ENCODE results near the gene ZMIZ1.

ZMIZ1 gene

GRCh38 chr10:79298403-79299244 is 229.9 kb downstream of the ZMIZ1 start:
- peak; percentile 47 for DNase-seq

- no peak for DNase-seq
Measured at GRCh38 chr10:79299397-79300241, 230.9 kb downstream of the ZMIZ1 start.

GRCh38 chr10:79300711-79301110 is 231.9 kb downstream of the ZMIZ1 start:
- no peak for DNase-seq

GRCh38 chr10:79301754-79302530 is 233.2 kb downstream of the ZMIZ1 start:
- no peak for DNase-seq

DNA sequence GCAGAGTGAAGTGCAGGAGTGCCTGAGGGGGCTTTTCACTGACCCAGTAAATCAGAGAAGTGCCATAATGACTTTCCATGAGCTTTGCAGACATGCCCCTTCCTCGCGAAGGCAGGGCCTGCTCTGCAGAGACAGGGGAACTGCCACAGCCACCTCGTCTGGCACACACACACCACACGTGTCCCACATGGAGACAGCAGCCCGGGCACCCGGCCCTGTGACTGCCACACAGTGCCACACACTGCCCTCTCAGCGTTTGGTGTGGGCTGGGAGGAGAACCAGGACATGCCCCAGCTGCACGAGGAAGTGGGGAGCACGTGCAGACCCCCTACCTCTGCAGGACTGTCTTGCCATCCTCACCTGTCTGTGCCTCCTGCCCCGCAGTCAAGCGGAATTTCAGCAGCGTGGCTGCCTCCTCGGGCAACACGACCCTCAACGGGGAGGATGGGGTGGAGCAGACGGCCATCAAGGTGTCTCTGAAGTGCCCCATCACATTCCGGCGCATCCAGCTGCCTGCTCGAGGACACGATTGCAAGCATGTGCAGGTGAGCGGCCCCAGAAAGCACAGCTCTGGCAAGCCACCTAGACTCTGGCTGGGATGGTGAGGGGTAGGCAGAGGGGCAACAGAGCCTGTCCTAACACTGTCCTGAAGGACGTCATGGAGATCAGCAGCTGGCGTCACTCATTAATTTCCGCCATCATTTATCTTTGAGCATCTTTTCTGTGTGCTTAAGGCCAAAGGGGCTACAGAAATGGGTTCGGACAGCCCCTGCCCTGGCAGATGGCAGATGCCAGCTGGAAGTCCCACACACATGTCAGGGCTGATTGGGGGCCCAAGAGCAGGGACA is 235.1 kb downstream of the ZMIZ1 start:
- DNase-seq, result no peak

DNA sequence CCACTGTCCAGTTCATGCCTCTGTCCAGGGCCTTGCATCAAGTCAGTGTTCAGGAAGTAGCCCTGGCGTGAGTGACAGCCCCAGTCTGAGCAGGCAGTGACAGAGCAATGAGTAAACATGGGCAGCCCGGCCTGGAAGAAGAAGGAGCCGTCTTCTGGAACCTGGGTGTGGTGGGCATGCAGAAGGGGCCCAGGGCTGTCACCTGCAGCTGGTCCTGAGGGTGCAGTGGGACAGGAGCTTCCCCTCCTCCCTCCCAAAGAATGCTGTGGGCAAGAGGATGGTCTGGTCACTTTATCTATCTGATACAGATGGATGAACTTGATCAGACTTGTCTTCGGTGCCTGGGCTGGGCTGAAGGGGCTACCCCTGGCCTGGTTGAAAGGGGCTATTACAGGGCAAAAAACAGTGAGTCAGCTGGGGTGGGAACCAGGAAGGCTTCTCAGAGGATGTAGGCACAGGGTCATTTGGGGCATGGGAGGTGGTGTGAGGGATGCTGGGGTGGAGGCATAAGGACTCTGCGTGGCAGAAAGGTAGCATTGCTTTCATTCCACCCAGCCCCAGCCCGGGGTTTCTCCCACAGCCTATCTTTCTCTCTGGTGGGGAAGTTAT is 235.8 kb downstream of the ZMIZ1 start:
- DNase-seq, result no peak

DNA sequence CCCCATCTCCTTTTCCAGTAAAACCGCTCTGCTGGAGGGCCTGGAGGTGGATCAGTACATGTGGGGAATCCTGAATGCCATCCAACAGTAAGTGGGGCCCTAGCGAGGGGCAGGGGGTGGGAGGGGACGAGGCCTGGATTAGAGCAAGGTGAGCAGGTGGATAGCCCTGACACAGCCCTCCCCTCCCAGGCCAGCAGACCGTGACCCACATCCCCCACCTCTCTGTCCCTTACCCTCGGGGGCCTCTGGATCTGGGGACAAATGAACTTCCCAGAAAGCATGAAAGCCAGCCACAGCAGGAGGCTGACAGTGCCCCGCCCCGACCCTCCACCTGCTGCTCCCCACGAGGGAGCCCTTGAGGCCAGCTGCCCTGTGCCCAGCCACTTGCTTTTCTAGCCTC is 236.7 kb downstream of the ZMIZ1 start:
- no peak for DNase-seq

DNA sequence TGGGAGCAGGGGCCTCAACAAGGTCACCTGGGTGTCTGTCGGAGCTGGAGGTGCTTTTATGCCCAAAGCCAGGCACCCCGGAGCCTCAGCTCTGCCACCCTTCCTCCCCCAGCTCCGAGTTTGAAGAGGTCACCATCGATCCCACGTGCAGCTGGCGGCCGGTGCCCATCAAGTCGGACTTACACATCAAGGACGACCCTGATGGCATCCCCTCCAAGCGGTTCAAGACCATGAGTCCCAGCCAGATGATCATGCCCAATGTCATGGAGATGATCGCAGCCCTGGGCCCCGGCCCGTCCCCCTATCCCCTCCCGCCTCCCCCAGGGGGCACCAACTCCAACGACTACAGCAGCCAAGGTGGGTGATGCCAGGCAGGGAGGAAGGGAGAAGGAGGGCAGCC is 237.2 kb downstream of the ZMIZ1 start:
- DNase-seq, result no peak

DNA sequence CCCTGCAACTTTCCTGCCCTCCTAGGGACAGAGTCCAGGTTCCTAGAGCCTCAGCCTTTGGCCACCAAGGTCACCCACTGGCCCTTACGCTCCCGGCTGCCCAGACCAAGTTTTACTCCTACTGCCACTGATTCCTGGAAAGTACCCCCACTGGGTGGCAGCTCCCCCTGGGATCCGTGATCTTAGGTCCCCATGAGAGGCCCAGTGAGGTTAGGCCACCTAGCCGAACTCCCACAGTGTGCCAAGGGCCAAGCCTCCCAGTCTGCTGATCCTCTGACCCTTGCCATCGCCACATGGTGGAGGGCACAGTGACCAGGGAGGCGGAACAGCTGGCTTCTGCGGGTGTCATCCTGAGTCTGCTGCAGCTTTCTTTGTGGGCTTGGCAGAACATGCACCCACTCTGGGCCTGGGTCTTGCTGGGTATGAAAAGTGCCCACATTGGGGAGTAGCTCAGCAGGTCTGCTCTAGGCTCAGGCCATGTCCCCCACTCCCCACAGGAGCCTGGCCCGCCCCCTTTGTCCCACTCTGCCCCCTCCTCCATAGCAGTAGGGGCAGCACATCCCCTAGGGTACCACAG is 238.0 kb downstream of the ZMIZ1 start:
- DNase-seq, result no peak

DNA sequence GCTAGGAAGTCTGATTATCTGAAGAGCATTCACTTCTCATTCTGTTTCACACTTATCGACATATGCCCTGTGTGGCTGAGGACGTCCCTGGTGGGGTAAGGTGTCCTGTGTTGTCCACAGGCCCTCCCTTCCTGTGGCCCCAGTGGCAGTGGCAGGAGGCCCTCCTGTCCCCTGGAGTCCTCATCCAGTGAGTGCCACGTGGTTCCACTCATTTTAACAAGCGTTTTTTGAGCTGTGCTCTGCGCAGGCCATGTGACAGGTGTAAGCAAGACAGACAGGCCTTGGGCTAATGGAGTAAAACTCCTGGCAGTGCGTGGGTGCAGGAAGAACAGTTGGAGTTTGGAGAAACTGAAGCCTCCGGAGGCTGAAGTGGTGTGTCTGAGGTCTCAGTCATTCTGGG is 239.2 kb downstream of the ZMIZ1 start:
- DNase-seq, result no peak

GRCh38 chr10:79308969-79309665 is 240.4 kb downstream of the ZMIZ1 start:
- no peak for DNase-seq

DNA sequence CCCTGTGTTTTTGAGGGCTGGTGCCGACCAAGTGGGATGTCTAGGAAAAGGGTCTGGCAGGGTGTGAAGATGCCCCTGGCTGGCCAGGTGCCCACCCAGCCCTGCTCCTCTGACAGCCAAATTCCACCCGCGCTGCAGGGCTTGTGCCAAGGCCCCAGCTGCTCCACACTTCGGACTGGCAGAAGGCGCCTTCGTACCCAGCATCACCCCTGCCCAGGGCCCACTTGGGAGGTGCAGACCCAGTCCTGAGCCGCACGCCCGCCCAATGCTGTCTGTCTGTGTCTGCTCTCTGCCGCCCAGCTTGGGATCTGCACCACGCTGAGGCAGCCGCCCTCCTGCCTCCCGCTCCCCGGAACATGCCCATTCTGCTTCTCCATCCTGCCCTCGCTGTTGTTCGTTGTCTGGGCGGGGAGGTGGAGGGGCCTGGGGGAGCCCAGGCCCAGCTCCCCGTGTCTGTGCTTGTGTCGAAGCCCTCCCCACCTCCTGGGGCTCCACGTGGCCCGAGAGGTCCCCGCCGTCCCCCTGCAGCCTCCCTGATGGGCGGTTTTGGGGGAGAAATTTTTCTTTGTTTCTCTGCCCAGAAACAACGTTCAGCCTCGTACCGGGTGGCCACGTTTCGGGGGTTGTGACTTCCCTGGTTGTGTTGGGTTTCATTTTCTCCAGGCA is 241.6 kb downstream of the ZMIZ1 start:
- DNase-seq, result no peak

DNA sequence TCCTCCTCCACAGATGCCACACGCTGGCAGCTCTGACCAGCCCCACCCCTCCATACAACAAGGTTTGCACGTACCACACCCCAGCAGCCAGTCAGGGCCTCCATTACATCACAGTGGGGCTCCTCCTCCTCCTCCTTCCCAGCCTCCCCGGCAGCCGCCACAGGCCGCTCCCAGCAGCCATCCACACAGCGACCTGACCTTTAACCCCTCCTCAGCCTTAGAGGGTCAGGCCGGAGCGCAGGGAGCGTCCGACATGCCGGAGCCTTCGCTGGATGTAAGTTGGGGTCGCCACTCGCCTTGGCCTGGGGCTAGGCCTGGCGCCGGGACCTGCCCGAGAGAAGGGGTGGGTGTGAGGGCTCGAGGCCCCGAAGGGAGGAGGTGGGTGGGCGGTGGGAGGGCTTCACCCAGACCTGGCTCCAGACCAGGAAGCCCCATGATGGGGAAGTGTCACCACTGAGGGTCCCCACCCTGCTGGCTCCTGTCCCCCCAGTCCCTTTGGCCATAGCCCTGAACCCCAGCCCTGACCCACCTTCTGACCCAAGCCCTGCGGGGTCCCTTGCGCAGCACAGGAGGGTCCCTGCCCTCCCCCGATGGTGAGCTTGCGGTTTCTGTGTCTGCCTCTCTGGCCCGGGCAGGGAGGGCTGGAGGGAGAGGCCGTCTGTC is 242.3 kb downstream of the ZMIZ1 start:
- no peak for DNase-seq

DNA sequence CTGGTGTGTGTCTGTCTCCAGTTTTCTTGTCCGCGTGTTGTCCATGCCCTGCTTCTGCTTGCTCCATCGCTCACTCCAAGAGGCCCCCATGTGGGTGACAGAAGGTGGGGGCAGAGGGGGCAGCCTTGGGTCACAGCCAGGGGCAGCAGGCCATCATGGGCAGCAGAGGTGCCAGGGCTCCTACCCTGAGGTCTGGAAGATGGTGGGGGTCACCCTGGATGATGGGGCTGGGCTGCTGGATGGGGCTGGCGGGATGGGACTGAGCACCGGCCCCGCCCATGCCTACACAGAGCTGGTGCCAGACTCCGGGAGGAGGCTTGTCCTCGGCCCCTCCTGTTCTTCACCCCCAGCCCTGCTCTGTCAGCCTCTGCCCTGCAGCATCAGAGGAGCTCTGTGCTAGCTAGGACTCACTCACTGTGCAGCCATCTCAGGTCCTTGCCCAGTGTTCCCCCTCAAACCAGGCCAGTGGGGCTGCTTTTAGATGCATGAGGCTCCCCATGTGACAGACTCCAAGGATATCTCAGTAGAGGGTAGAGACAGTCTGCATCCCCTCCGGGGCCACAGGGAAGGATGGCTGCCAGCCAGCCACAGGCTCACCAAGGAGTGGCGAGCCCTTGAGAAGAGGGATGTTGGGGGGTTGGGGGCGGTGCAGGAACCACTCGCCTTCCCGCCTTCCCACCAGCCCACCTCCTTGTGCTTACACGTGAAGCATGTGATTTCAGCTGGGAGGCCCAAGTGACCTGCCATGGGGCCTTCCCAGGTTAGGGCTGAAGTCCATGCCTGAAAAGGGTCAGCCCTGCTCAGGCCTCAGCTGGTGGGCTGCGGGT is 243.0 kb downstream of the ZMIZ1 start:
- no peak for DNase-seq

GRCh38 chr10:79312601-79313187 is 243.9 kb downstream of the ZMIZ1 start:
- DNase-seq, result no peak

- DNase-seq, result no peak
Measured at GRCh38 chr10:79313320-79313719, 244.6 kb downstream of the ZMIZ1 start.

DNA sequence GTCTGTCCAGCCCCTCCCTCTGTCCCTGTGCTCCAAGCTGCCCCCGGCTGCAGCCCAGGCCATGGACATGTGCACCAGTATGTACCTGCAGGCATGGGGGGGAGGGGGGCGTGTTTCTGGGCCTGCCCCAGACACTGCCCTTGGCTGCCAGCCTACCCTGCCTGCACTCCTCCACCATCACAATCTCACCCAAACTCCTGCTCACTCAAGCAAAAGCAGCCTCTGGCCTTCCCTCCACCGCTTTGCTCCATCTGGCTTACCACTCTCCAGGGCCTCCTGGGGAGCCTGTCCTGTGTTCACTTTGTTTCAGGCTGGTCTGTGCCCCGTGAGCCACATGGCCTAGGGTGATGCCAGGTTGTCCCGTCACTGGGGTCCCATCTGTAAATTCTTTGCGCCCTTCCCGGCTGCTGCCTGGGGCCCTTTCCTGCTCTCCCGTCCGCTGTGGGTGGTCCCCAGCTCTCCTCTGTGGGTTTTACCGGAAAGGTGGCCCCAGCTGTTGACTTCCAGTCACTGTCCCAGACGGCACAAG is 245.2 kb downstream of the ZMIZ1 start:
- no peak for DNase-seq

Data from stimulated activated CD4-positive, alpha-beta T cell treated with anti-CD3 and anti-CD28 coated beads, Interleukin-12 subunit alpha, Interleukin-12 subunit beta, amount 100 ng/mL, for 4 hours (primary cell).